HG03575 (cell line): Measurements from ENCODE around the gene DEFB114.
"Not testable (repeated sequence)": the region's sequence is repeated elsewhere in the genome, so short reads cannot be mapped to it uniquely, and the experiment has no call there.

Source experiments
- ATAC-seq: cut with Tn5 transposase; IDR thresholded peaks from one replicate; pipeline ENCODE4 v1.9.1; 2021; ENCODE audit not compliant: unreplicated experiment, insufficient number of reproducible peaks, low FRiP score; ENCODE audit errors: extremely low read depth

DEFB114 gene, protein sequence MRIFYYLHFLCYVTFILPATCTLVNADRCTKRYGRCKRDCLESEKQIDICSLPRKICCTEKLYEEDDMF

DNA sequence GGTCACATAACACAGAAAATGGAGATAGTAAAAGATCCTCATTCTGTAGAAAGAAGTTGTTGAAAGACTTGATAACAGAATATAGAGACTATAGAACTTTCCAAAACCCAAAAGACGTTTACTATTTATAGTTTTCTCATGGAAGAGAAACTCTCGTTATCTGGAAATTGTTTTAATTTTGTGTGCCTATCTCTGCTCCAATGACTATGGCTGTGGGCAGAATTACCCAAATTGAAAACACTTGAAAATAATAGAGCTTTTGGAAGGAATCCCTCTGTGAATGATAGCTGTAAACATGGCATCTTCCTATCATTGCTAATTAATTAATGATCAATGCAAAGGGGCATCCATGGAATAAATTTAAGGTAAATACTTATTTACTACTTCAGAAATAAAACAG lies at the start of gene DEFB114:
TSS of gene DEFB114 (minus strand) at position 101 of the 400 bp plus-strand sequence. CDS start at position 42, 59 bp downstream.
- no peak for ATAC-seq

DNA sequence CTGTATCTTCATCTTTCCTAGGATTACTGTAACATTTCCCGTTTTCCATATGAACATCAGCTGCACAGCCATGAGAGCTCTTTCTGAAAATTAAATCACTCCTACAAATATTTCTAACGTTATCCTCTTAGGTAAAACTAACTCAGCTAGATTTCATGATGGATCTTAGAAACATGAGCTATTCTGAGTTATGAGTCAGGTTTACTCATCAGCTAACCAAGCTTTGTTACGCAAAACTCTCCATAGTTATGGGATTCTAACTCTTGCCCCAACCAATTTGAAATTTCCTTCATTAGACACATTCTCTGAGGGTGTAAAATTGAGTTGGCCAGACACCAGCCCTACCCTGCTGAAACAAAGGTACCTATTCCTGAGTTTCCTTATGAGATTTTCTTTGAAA lies 43.9 kb upstream of the DEFB114 start:
- no peak for ATAC-seq

DNA sequence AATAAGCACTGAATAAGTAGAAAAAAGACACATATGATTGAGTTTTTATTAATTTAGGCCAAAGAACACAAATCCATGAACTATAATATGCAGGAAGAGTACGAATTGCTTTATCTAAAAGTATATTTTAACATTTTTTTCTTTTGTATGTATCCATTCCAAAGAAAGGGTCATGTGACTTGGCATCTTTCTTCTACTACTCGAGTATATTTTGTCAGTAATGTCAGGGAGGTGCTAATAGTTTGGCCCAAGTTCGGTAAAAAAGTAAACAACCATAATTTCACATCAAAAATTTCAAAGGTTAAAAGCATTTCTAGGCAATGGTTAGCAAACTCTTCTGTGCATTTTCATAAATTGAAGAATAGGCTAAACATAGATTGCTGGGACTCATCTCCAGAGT lies 39.2 kb upstream of the DEFB114 start:
- ATAC-seq, result no peak

DNA sequence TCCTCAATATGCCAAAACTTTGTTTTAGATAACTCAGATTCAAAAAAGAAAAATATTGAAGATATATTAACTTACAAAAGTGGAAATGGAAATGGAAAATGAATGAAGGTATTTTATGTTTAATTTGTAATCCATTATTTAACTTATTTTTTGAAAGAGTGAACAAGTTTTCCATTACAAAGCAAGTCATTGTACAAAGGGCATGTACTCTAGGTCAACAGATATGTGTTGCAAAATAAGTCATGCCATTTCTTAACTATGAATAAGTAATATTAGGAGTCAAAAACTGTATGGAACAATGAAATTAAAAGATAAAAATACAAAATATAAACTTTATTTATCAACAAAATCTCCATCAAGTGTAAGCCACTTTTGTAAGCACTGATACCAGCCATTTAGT lies 31.3 kb upstream of the DEFB114 start:
- ATAC-seq, result no peak

DNA sequence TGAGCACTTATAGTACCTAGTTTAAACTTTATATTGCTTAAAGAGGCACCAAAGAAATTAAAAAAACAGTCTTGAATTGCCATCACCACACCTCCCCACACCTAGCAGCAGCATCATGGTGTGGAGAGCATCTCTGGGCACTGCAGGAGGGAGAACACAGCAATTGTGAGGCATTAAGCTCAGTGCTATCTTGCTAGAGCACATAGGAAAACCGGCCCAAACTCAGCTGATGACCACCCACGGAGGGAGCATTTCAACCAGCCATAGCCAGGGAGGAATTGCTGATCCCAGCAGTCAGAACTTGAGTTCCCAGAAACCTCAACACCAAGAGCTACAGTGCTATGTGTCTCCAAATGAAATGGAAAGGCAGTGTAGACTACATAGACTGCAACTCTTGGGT lies 24.9 kb upstream of the DEFB114 start:
- no peak for ATAC-seq

DNA sequence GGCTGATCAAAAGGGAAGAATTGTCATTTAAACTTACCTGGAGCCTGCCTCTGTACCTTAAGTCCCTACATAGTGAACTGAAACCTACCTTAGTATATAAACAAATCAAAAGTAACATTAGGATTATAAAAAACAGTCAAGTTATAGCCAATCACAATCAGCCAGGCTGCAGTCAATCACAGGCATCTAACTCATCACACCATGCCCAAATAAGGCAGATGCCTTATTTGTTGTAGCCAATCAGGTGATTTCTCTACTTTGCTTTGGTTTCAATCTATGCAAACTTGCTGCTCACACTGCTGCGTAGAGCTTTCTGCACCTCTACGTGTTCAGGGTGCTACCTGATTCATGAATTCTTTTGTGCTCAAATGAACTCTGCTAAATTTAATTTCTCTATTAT lies 23.8 kb upstream of the DEFB114 start:
- ATAC-seq, result no peak

DNA sequence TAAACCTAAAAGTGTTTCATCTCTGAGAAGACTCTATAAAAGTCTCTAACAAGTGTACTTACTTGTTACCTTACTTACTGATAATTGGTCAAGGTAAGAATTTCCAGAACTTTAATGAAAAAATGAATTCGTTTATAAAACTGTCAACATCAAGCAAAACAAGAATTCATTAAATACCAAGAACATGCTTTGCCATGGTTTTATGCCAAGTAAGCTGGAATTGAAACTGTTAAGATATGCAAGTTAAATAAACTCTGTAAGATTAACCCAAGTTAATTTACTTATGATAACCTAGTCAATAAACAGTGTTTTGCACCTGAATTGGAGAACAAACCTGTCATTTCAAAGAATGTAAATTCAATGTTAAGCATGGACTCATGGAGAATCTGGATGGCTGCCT lies 22.6 kb upstream of the DEFB114 start:
- ATAC-seq, result no peak

DNA sequence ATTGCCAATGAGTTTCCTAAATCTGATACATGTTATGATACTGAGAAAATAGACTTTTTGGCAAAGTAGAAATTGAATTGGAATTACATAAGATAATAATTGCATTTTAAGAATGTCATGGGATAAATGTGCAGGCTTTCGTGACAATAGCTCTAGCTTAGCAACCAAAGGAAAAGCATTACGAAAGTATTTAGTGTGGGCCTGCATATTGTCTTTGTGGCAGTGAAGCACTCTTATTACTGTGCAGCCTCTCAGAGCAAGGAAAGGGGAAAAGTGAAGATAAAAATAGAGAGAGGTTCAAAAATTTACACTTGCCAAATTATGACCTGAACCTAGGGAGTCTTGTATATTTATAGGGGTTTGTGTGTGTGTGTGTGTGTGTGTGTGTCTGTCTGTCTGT lies 18.1 kb upstream of the DEFB114 start:
- no peak for ATAC-seq

DNA sequence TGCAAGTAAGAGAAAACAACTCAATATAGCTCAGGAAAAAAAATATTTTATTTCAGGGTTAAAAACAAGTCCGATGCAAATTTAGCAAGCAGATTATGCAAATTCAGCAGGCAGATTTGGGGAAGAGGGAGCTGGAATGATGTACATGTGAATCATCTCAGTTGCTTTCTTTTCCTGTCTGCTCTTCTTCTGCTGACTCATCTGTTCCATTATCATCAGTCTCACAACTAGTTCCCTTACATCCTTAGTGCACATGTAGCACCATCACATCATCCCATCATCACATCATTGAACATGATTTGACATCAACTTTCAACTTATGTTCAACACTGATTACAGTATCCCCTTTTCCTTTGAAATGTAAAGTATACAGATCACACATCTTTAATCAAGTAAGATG lies 16.9 kb upstream of the DEFB114 start:
- peak; percentile 62 for ATAC-seq

DNA sequence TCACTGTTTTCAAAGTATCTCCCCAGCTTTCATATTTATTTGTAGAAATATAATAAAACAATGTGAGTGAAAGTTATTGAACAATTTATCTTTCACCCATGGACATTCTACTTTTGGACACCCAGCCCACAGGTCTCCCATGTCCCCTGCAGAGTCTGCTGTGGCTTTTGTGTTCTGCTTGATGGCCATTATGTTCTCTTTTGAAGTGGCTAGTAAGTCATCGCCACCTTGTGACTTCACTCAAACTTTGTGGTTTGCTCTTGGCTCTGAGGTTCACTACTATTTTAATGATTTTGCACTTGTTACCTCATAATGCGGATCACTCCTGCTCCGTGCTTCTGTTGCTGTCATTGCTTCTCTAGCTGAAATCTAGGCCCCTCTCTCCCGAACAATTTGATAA lies 15.6 kb upstream of the DEFB114 start:
- peak; percentile 25 for ATAC-seq

DNA sequence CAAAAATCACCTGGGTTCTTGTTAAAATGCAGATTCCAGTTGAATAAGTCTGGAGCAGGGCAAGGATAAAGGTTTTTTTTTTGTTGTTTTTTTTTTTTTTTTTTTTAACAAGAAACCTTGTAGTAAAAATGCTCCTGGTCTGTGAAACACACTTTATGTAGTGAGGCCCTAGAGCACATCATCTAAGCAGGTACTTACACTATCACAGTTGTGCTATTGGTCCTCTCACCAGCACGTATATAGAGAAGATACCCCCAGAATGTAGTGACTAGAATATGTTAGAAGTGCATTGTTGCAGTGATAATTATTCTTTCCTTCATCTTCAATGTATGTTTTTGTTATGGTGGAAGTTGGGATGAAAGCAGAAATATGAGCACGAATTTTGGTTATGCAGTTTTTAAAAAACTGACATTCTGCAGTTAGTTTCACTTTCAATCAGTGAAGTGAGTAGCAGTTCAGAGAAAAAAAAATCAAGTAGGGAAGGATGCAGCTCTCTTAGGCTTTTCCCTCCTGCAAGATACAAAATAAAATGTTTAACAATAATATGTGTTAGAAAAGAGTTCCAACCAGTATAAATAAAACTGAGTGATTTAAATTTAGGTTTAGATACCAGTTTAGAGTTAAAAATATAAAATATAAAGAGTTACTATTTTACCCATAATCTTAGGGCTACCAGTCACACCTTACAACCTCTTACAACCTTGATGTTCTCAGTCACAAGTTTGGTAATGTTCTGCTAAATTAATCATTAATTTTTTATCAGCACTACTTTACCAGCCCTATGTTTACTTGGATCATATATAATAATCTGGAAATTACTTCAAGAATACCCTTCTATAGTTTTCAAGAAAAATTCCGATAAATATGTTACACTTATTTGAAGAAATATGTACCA lies 14.6 kb upstream of the DEFB114 start:
- no peak for ATAC-seq

DNA sequence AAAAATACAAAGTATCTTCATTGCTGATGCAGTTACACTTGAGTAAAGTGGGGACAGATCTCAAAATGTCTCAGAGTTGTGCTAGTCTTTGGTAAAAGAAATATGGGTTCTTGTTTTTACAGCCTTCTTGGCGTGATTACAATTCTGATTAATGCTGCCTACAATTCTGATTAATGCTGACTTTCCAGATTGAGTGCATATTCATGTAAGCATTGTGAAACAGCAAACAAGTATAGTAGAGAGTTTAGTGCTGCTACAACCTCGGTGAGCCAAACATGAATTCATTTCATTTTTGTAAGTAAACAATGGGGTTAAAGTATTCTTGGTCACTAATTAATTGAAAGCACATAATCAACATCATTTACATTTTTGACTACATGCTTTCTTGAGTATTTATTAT lies 5.6 kb upstream of the DEFB114 start, which contains the start of gene DEFB113:
TSS of gene DEFB113 (minus strand) at position 21 of the 400 bp plus-strand sequence. CDS start at position 21, 0 bp downstream.
- no peak for ATAC-seq

DNA sequence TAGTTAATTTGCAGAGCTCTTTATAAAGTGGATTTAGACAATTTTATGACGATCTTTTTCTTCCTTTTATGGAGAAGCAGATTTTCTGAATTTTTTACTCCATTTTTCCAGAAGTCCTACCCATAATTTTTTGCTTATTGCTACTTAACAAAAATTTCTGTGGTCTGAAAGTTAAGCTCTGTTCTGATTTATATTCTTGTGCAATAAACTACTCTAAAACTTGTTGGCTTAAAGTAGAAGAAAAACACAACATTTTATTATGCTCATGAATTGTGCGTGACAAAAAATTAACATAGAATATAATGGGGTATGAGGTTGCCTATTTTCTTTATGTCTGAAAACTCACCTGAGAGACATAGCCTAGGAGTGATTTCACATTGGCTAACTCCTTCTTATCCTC lies 2.9 kb upstream of the DEFB114 start:
- ATAC-seq, result no peak

DNA sequence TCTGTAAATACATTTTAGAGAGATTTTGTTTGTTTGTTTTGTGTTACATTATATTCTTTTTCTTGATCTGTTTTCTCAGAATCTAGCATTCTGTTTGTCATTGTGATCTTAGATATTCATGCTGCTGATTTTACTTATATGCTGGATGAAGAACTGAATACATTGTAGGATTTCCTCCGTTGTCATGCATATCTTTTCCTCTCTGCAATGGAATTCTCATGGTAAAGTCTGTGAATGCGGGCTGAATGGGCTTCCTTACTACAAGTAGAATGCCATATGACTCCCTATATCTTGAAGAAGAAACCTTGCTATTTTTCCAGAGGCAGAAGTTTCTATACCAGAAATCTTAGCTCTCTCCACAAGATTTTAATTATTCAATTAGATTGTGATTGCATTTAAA lies 2.4 kb upstream of the DEFB114 start:
- no peak for ATAC-seq

DNA sequence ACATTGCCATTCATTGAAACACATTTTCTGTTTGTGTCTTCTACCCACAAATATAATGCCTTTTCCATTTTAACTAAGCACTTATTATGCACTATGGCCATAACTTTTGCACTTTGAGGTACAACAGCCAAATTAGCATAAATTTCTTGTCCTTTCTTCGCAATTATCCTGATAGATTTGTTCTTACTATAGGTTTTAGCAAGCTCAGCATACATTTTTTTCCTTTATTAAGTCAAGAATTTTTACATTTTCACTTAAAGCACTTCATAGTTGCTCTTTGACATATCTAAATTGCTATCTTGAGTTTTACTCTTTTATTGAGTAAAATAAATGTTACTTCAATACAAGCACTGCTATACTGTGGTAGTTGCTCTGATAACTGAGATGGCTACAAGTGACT lies 5.8 kb downstream of the DEFB114 start:
- ATAC-seq, result no peak

DNA sequence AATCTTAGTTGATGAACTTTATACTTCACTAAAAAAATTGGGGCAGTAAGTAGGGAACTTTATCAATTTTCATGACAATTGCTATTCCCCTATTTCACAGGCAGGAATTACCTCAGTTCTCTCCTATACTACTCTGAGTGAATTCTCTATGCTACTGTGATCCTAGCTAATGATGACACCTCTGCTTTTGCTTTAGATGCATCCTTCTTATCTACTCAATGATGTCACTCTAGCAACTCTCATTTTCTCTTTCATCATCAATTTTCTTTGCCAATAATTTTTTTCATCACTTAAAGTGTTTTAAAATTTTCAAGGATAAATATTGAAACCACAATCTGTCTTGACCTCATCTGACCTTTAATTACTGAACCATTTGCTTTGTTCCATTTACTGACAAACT lies 8.1 kb downstream of the DEFB114 start:
- no peak for ATAC-seq

DNA sequence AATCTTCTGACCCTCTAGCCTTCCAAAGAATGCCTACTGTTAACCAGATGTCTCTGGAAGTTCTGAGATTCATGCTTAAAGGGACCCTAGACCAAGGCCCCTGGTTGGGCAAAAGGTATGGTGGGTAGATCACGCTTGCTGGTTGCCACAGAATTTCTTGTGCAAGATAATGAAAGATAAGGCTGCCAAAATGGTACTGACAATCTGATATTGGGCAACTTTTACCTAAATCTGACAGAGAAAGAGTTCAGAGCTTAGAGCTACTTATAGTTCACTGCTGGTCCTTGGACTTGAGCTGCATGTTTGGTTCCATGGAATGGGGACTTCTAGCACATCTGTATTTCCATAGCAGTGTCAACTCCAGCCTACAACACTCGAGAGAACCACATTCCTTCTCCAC lies 12.0 kb downstream of the DEFB114 start:
- ATAC-seq, result no peak

DNA sequence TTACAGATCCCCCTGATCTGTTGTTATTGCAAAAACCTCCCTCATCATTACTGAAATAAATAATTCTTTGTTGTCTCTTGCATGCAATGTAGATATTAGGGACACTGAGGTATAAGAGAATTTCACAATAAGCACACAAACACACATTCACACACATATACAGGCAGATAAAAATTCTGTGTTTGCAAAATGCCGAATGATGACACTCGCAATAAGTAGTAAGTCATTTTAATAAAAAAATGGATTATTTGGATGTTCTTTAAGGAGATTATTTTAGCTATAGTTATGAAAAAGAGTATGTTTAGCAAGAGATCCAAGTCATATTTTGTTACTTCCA lies 13.6 kb downstream of the DEFB114 start:
- ATAC-seq, result no peak

DNA sequence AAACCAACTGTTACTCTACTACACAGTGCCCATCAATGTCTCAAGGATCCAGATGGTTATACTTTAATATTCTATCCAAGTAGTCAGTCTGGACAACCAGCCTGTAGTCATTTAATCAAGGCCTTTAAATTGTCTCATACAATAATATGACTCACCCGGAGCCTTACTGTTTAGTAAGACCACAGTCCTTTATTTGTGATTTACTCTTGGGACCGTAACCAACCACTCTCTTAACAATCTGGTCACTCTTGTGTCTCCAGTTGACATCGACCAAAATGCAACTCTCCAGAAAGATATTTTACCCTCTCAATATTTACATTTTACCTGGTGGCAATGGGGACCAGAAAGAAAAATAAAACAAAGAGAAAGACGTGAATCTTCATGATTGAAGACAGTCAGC lies 14.9 kb downstream of the DEFB114 start:
- no peak for ATAC-seq

DNA sequence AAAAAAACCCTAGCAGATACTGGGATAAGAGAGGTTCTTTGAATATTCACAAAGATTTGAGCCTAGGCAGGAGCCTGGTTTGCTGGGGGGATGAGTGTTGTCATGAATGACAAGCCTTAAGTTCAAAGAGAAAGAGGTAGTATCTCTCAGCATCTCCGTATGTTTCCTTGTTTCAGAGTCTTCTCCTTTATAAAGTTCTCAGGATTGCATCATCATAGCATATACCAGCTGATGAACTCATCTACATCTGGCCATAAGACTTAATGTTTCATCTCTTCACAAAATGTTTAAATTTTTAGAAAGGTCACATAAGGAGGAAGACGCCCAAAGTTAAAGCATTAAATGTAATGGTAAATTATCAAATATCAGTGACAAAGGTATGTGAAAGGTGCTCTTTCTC lies 17.1 kb downstream of the DEFB114 start:
- ATAC-seq, result no peak

DNA sequence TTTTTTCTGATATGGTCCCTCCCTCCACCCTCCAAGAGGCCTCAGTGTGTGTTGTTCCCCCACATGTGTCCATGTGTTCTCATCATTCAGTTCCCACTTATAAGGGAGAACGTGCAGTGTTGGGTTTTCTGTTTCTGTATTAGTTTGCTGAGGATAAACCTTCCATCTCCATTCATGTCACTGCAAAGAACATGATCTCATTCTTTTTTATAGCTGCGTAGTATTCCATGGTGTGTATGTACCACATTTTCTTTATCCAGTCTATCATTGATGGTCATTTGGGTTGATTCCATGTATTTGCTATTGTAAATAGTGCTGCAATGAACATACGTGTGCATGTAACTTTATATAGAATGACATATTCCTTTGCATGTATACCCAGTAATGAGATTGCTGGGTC lies 19.9 kb downstream of the DEFB114 start:
- not testable (repeated sequence) for ATAC-seq
